NCI-H2029 (cell line): Measurements from ENCODE around the gene LAPTM4A.
A peak's percentile ranks its signal among the peaks of the same experiment; 100 is the strongest.
"Not testable (repeated sequence)": the region's sequence is repeated elsewhere in the genome, so short reads cannot be mapped to it uniquely, and the experiment has no call there.

Experiments
- DNase-seq: peaks from one replicate; lab custom pipeline; 2025; lab: John Stamatoyannopoulos, UW

LAPTM4A gene

GRCh38 chr2:20050646-20051531, 539 bp downstream of the LAPTM4A start:
- no peak for DNase-seq

- peak; percentile 36 for DNase-seq
Measured at GRCh38 chr2:20050104-20050645, 1.3 kb downstream of the LAPTM4A start.

- DNase-seq: no peak
Measured at GRCh38 chr2:20049637-20050036, 1.8 kb downstream of the LAPTM4A start.

GRCh38 chr2:20048488-20049448, 2.7 kb downstream of the LAPTM4A start:
- DNase-seq: no peak

- DNase-seq: not testable (repeated sequence)
Measured at GRCh38 chr2:20045712-20046292, 5.6 kb downstream of the LAPTM4A start.

- DNase-seq: no peak
Measured at GRCh38 chr2:20044778-20045177, 6.7 kb downstream of the LAPTM4A start.

- no peak for DNase-seq
Measured at GRCh38 chr2:20042531-20042930, 8.9 kb downstream of the LAPTM4A start.

GRCh38 chr2:20040489-20041172, 10.8 kb downstream of the LAPTM4A start:
- no peak for DNase-seq

- no peak for DNase-seq
Measured at GRCh38 chr2:20037660-20038059, 13.8 kb downstream of the LAPTM4A start.

- no peak for DNase-seq
Measured at GRCh38 chr2:20035955-20036666, 15.3 kb downstream of the LAPTM4A start.

GRCh38 chr2:20034821-20035220, 16.6 kb downstream of the LAPTM4A start:
- no peak for DNase-seq

- DNase-seq: no peak
Measured at GRCh38 chr2:20034218-20034617, 17.2 kb downstream of the LAPTM4A start.

- no peak for DNase-seq
Measured at GRCh38 chr2:20033322-20033721, 18.1 kb downstream of the LAPTM4A start.

GRCh38 chr2:20030224-20030623, 21.2 kb downstream of the LAPTM4A start:
- no peak for DNase-seq

GRCh38 chr2:20027705-20028434, 23.6 kb downstream of the LAPTM4A start:
- no peak for DNase-seq

GRCh38 chr2:20027260-20027677, 24.2 kb downstream of the LAPTM4A start:
- no peak for DNase-seq

GRCh38 chr2:20025065-20025786, 26.2 kb downstream of the LAPTM4A start:
- DNase-seq: no peak

- DNase-seq: no peak
Measured at GRCh38 chr2:20023688-20024087, 27.7 kb downstream of the LAPTM4A start.

- no peak for DNase-seq
Measured at GRCh38 chr2:20021405-20022009, 29.9 kb downstream of the LAPTM4A start.
